ENCODE data around the gene JMJD6.
A peak's percentile ranks its signal among the peaks of the same experiment; 100 is the strongest.

JMJD6 gene

GRCh38 chr17:76720211-76720610 lies 6.2 kb downstream of the JMJD6 start:
- no peak overlapping the region for H3K27ac ChIP-seq
- no peak for TF ChIP-seq CTCF (conservative IDR thresholded peaks at IDR 0.05)

- no peak for TF ChIP-seq CTCF (conservative IDR thresholded peaks at IDR 0.05)
- H3K27ac ChIP-seq, result no peak overlapping the region
Observed at GRCh38 chr17:76718516-76718915, 7.9 kb downstream of the JMJD6 start.

GRCh38 chr17:76716839-76717215 lies 9.6 kb downstream of the JMJD6 start:
- no peak for TF ChIP-seq CTCF (conservative IDR thresholded peaks at IDR 0.05)
- H3K27ac ChIP-seq, result no peak overlapping the region

GRCh38 chr17:76716146-76716838 lies 10.1 kb downstream of the JMJD6 start:
- H3K27ac ChIP-seq, result no peak overlapping the region
- no peak for TF ChIP-seq CTCF (conservative IDR thresholded peaks at IDR 0.05)

- TF ChIP-seq CTCF (conservative IDR thresholded peaks at IDR 0.05), result no peak
- H3K27ac ChIP-seq, result no peak overlapping the region
Observed at GRCh38 chr17:76715496-76715830, 10.9 kb downstream of the JMJD6 start.

GRCh38 chr17:76714822-76715495 lies 11.4 kb downstream of the JMJD6 start:
- TF ChIP-seq CTCF (conservative IDR thresholded peaks at IDR 0.05), result peak; percentile 95
- H3K27ac ChIP-seq, result no peak overlapping the region

GRCh38 chr17:76714336-76714735 lies 12.1 kb downstream of the JMJD6 start:
- no peak overlapping the region for H3K27ac ChIP-seq
- no peak for TF ChIP-seq CTCF (conservative IDR thresholded peaks at IDR 0.05)

All from VCaP (cell line).